ENCODE measurements around the gene SERPIND1. TPM values are rescaled to one million over a fixed set of nuclear protein-coding genes. Genes with fewer than 3 reads are reported as not detected.

Gene SERPIND1
- total and polyA plus RNA-seq, 2 experiments from 2014 or later, result not detected

GRCh38 chr22:20756846-20757245, 17.1 kb upstream of the SERPIND1 start:
- Histone ChIP-seq H3K27ac (ENCODE audit: low read depth) (no peak overlapping the region), H2AFZ (no peak overlapping the region), H3K36me3 (ENCODE audit: insufficient read depth) (no peaks in the 10 kb centered on the region), H3K79me2 (replicated peaks; ENCODE audit: insufficient read depth) (no peaks in the 10 kb centered on the region), H3K4me2 (no peak overlapping the region), H3K27me3 (ENCODE audit: insufficient read depth) (no peaks in the 10 kb centered on the region), H3K4me3 (no peak overlapping the region), H3K9me2 (ENCODE audit: insufficient read depth) (no peaks in the 10 kb centered on the region), H4K20me1 (replicated peaks; ENCODE audit: insufficient read depth) (no peaks in the 10 kb centered on the region), H3F3A (replicated peaks; ENCODE audit: low read depth) (no peaks in the 10 kb centered on the region), H3K4me1 (ENCODE audit: insufficient read depth) (no peaks in the 10 kb centered on the region)
- no peak overlapping the region for H3K4me3 Mint-ChIP-seq
- ATAC-seq (no peak), DNase-seq (ENCODE audit: low spot score) (no peak)
- H3K27ac Mint-ChIP-seq, result no peak overlapping the region
- H3K4me1 Mint-ChIP-seq, result no peaks in the 10 kb centered on the region
- peaks cover 3% of the 10 kb centered on the region for H3K36me3 Mint-ChIP-seq (ENCODE audit: low read depth)
- no peak for TF ChIP-seq ETS1 (IDR thresholded peaks at IDR 0.05)
- TF ChIP-seq STAT1 (IDR thresholded peaks at IDR 0.05; ENCODE audit: unreplicated experiment), result no peak
- TF ChIP-seq NANOG (IDR thresholded peaks at IDR 0.05; ENCODE audit: borderline replicate concordance), result no peak
- TF ChIP-seq EZH2 (IDR thresholded peaks at IDR 0.05; ENCODE audit: low read depth, unreplicated experiment), result no peak
- no peak for TF ChIP-seq CREB1 (CRISPR knock-in tag; IDR thresholded peaks at IDR 0.05; ENCODE audit: low read depth)
- TF ChIP-seq REST (IDR thresholded peaks at IDR 0.05; ENCODE audit: unreplicated experiment), result no peak
- TF ChIP-seq, protein P1, sequence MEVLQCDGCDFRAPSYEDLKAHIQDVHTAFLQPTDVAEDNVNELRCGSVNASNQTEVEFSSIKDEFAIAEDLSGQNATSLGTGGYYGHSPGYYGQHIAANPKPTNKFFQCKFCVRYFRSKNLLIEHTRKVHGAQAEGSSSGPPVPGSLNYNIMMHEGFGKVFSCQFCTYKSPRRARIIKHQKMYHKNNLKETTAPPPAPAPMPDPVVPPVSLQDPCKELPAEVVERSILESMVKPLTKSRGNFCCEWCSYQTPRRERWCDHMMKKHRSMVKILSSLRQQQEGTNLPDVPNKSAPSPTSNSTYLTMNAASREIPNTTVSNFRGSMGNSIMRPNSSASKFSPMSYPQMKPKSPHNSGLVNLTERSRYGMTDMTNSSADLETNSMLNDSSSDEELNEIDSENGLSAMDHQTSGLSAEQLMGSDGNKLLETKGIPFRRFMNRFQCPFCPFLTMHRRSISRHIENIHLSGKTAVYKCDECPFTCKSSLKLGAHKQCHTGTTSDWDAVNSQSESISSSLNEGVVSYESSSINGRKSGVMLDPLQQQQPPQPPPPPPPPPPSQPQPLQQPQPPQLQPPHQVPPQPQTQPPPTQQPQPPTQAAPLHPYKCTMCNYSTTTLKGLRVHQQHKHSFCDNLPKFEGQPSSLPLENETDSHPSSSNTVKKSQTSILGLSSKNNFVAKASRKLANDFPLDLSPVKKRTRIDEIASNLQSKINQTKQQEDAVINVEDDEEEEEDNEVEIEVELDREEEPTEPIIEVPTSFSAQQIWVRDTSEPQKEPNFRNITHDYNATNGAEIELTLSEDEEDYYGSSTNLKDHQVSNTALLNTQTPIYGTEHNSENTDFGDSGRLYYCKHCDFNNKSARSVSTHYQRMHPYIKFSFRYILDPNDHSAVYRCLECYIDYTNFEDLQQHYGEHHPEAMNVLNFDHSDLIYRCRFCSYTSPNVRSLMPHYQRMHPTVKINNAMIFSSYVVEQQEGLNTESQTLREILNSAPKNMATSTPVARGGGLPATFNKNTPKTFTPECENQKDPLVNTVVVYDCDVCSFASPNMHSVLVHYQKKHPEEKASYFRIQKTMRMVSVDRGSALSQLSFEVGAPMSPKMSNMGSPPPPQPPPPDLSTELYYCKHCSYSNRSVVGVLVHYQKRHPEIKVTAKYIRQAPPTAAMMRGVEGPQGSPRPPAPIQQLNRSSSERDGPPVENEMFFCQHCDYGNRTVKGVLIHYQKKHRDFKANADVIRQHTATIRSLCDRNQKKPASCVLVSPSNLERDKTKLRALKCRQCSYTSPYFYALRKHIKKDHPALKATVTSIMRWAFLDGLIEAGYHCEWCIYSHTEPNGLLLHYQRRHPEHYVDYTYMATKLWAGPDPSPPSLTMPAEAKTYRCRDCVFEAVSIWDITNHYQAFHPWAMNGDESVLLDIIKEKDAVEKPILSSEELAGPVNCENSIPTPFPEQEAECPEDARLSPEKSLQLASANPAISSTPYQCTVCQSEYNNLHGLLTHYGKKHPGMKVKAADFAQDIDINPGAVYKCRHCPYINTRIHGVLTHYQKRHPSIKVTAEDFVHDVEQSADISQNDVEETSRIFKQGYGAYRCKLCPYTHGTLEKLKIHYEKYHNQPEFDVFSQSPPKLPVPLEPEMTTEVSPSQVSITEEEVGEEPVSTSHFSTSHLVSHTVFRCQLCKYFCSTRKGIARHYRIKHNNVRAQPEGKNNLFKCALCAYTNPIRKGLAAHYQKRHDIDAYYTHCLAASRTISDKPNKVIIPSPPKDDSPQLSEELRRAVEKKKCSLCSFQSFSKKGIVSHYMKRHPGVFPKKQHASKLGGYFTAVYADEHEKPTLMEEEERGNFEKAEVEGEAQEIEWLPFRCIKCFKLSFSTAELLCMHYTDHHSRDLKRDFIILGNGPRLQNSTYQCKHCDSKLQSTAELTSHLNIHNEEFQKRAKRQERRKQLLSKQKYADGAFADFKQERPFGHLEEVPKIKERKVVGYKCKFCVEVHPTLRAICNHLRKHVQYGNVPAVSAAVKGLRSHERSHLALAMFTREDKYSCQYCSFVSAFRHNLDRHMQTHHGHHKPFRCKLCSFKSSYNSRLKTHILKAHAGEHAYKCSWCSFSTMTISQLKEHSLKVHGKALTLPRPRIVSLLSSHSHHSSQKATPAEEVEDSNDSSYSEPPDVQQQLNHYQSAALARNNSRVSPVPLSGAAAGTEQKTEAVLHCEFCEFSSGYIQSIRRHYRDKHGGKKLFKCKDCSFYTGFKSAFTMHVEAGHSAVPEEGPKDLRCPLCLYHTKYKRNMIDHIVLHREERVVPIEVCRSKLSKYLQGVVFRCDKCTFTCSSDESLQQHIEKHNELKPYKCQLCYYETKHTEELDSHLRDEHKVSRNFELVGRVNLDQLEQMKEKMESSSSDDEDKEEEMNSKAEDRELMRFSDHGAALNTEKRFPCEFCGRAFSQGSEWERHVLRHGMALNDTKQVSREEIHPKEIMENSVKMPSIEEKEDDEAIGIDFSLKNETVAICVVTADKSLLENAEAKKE (CRISPR knock-in tag; IDR thresholded peaks at IDR 0.05), result no peak
- TF ChIP-seq CTCF (conservative IDR thresholded peaks at IDR 0.05; ENCODE audit: low read depth in 2 of 2), result no peak
- TF ChIP-seq ZNF331 (CRISPR knock-in tag; IDR thresholded peaks at IDR 0.05; ENCODE audit: low read depth), result no peak
- no peak for TF ChIP-seq EZH2phosphoT487 (IDR thresholded peaks at IDR 0.05; ENCODE audit: unreplicated experiment)
- TF ChIP-seq JUNB (IDR thresholded peaks at IDR 0.05; ENCODE audit: unreplicated experiment), result no peak
- no peak for TF ChIP-seq POLR2AphosphoS5 (IDR thresholded peaks at IDR 0.05; ENCODE audit: low read depth)
- no peak for TF ChIP-seq ZNF114 (CRISPR knock-in tag; IDR thresholded peaks at IDR 0.05)
- no peaks in the 10 kb centered on the region for H3K9me3 Mint-ChIP-seq
- H3K27me3 Mint-ChIP-seq (ENCODE audit: insufficient read depth, low read depth, poor library complexity), result peaks cover 2% of the 10 kb centered on the region

Measured in GM23338 (cell line).